ENCODE measurements around the gene ASCL4. TPM values are rescaled to one million over a fixed set of nuclear protein-coding genes. Genes with fewer than 3 reads are reported as not detected.

Gene ASCL4
- total and polyA plus RNA-seq, 2 of the 8 experiments (the other 6 are each of a cell fraction or from before 2014, with no cell fraction given): not detected

- no peak overlapping the region for H3K14ac ChIP-seq (ENCODE audit: insufficient read length)
- H3K9me3 ChIP-seq (ENCODE audit: insufficient read depth in 2 of 2, low read depth in 1 of 2, low read length in 1 of 2): no peaks in the 10 kb centered on the region
- no peak overlapping the region for H3K9ac ChIP-seq (replicated peaks in 1 of 4; ENCODE audit: extremely low read depth in 1 of 4, low read depth in 3 of 4, low read length in 3 of 4)
- no peak overlapping the region for H2BK120ac ChIP-seq (replicated peaks; ENCODE audit: low read depth, low read length)
- no peak overlapping the region for H2BK15ac ChIP-seq (ENCODE audit: low read length)
- DNase-seq (ENCODE audit: low read depth in 1 of 2, low spot score in 2 of 2) (no peak), FAIRE-seq (no peak)
- H2AK5ac ChIP-seq (ENCODE audit: low read depth, low read length): no peak overlapping the region
- H3K23me2 ChIP-seq (ENCODE audit: low read depth, low read length): peaks cover 12% of the 10 kb centered on the region
- H2BK5ac ChIP-seq (ENCODE audit: low read depth, low read length): no peak overlapping the region
- no peak overlapping the region for H2BK12ac ChIP-seq (ENCODE audit: low read depth, low read length)
- H3K79me2 ChIP-seq (ENCODE audit: control insufficient read depth in 1 of 2, insufficient read depth in 2 of 2, low read length in 2 of 2): peaks cover 6 to 10% of the 10 kb centered on the region in 2 experiments; a peak in 3 of 4 replicates
- ChIA-PET POLR2A (ENCODE audit: partially characterized antibody) (no interaction called here), CTCF (ENCODE audit: partially characterized antibody) (interaction anchor here (1.3 kb wide), 1 partner anchor 121 kb away, joined by 3 read pairs; no protein-coding TSS in a partner anchor)
- H3K79me1 ChIP-seq (ENCODE audit: low read depth, low read length): no peaks in the 10 kb centered on the region
- no peak overlapping the region for H3K4ac ChIP-seq (replicated peaks; ENCODE audit: insufficient read length, low read depth, low read length)
- 87% methylated on average over 4 of the region's 4 CpGs; no CpG with 5 or more reads in 1 of the 2 experiments for WGBS, 2 experiments (ENCODE audit: extremely low coverage in 1 of 2, insufficient coverage in 1 of 2, insufficient read length in 1 of 2, insufficient replicate concordance in 2 of 2, low coverage in 1 of 2, low lambda C conversion rate in 2 of 2, missing lambda C conversion rate in 1 of 2)
- H2BK20ac ChIP-seq (ENCODE audit: low read length): no peak overlapping the region
- H4K91ac ChIP-seq (replicated peaks; ENCODE audit: insufficient read length, low read length): no peak overlapping the region
- no peaks in the 10 kb centered on the region for H3K36me3 ChIP-seq (ENCODE audit: control insufficient read depth in 2 of 4, insufficient read depth in 4 of 4, low read length in 3 of 4)
- H3K4me3 ChIP-seq (ENCODE audit: extremely low read depth in 1 of 4, insufficient read depth in 2 of 4, low read depth in 3 of 4, low read length in 4 of 4): no peak overlapping the region
- H4K20me1 ChIP-seq (replicated peaks in 1 of 2; ENCODE audit: control insufficient read depth in 1 of 2, insufficient read depth in 2 of 2, low read length in 2 of 2): no peaks in the 10 kb centered on the region
- no peak overlapping the region for H3K23ac ChIP-seq (ENCODE audit: insufficient read length)
- no peak overlapping the region for H3K4me2 ChIP-seq (ENCODE audit: insufficient read depth in 1 of 2, low read depth in 2 of 2, low read length in 2 of 2)
- H3K27ac ChIP-seq (ENCODE audit: low read depth, low read length): no peak overlapping the region
- no peak overlapping the region for H2AFZ ChIP-seq (ENCODE audit: low read length)
- no peak overlapping the region for H3K18ac ChIP-seq (ENCODE audit: extremely low read depth, low read length)
- no peak overlapping the region for H4K8ac ChIP-seq (ENCODE audit: extremely low read depth, insufficient read depth, low read length)
- H3K27me3 ChIP-seq (replicated peaks in 1 of 4; ENCODE audit: control insufficient read depth in 3 of 4, extremely low read depth in 1 of 4, insufficient read depth in 3 of 4, low read length in 3 of 4): no peaks in the 10 kb centered on the region
- peaks cover 0 to 6% (median under 1%) of the 10 kb centered on the region in 4 experiments; a peak in 3 of 7 replicates for H3K4me1 ChIP-seq (replicated peaks in 1 of 4; ENCODE audit: control insufficient read depth in 3 of 4, insufficient read depth in 4 of 4, low read length in 3 of 4)
- no peak overlapping the region for H4K5ac ChIP-seq (ENCODE audit: insufficient read length, low read depth, low read length)
- H3K56ac ChIP-seq (replicated peaks; ENCODE audit: insufficient read length, low read depth, low read length): no peak overlapping the region
- TF ChIP-seq CTCF (IDR thresholded peaks at IDR 0.05; ENCODE audit: control extremely low read depth in 1 of 3, insufficient read depth in 1 of 3, low read depth in 1 of 3, low read length in 3 of 3) (no peak), CEBPB (IDR thresholded peaks at IDR 0.05; ENCODE audit: low read depth, low read length) (no peak), USF2 (IDR thresholded peaks at IDR 0.05; ENCODE audit: low read length) (no peak), JUND (IDR thresholded peaks at IDR 0.05; ENCODE audit: low read length) (no peak), TAF1 (IDR thresholded peaks at IDR 0.05; ENCODE audit: low read depth, low read length) (no peak), SRF (IDR thresholded peaks at IDR 0.05; ENCODE audit: low read depth, low read length) (no peak), TAF7 (optimal IDR thresholded peaks at IDR 0.05; ENCODE audit: borderline replicate concordance, low read depth, low read length) (no peak), RAD21 (IDR thresholded peaks at IDR 0.05 in 1 of 2, conservative IDR thresholded peaks at IDR 0.05 in 1 of 2; ENCODE audit: low read depth in 2 of 2, low read length in 2 of 2) (no peak), EZH2 (IDR thresholded peaks at IDR 0.05; ENCODE audit: low read depth, low read length, severe bottlenecking) (no peak), CTBP2 (IDR thresholded peaks at IDR 0.05; ENCODE audit: borderline replicate concordance, insufficient read depth, insufficient read length, low read length) (no peak)
Observed at GRCh38 chr12:107764626-107765025, 9.9 kb upstream of the ASCL4 start.

All from H1 (cell line).